Naive thymus-derived CD4-positive, alpha-beta T cell (primary cell): ENCODE measurements around the gene DPH5. TPM values are rescaled to one million over a fixed set of nuclear protein-coding genes. Genes with fewer than 3 reads are reported as not detected.

Source experiments
- ATAC-seq: fragments of 150-1000 bp; cut with Tn5 transposase; 2 replicates; pipeline ENCODE4 v1.10.0; 2021; ENCODE audit warnings: mild to moderate bottlenecking, moderate library complexity
- CTCF ChIA-PET: fragments of 350-600 bp; sonication (Branson Sonifier 250); formaldehyde crosslinking; loops from one replicate; lab custom pipeline; 2021; ENCODE audit warnings: antibody characterized with exemption; lab: Charles Lee
- POLR2A ChIA-PET: fragments of 350-600 bp; sonication (Branson Sonifier 250); formaldehyde crosslinking; loops from one replicate; lab custom pipeline; 2021; ENCODE audit warnings: antibody characterized with exemption, inconsistent platforms; lab: Charles Lee
- DNase-seq, 9 donors: peaks; one replicate each; pipeline versions ENCODE4 v3.0.0 to v3.0.0-alpha.2; 2020 to 2022; ENCODE audit warnings: mixed read lengths in 1 of 9
- H3K27ac ChIP-seq: one replicate; pipeline ENCODE4 v1.7.0; 2013; ENCODE audit warnings: mild to moderate bottlenecking, low read depth, low read length, moderate library complexity
- H3K27me3 ChIP-seq, 2 donors: one replicate each; pipeline ENCODE4 v1.7.0; 2013; ENCODE audit warnings: low read length in 2 of 2, mild to moderate bottlenecking in 2 of 2, moderate library complexity in 2 of 2; ENCODE audit not compliant: control insufficient read depth in 2 of 2, insufficient read depth in 2 of 2
- H3K36me3 ChIP-seq, 3 experiments: 1 replicate in 2 of 3; 2 replicates in 1 of 3; pipeline ENCODE4 v1.7.0; 2013; ENCODE audit warnings: low read length in 3 of 3, mild to moderate bottlenecking in 3 of 3, moderate library complexity in 1 of 3; ENCODE audit not compliant: insufficient read depth in 3 of 3, control insufficient read depth in 2 of 3
- H3K4me1 ChIP-seq, 2 donors: one replicate each; pipeline ENCODE4 v1.7.0; 2013; ENCODE audit warnings: low read length in 2 of 2, mild to moderate bottlenecking in 2 of 2, moderate library complexity in 1 of 2; ENCODE audit not compliant: control insufficient read depth in 2 of 2, insufficient read depth in 2 of 2
- H3K4me3 ChIP-seq: 2 replicates; pipeline ENCODE4 v1.7.0; 2013; ENCODE audit warnings: mild to moderate bottlenecking, low read length
- H3K9me3 ChIP-seq, 3 experiments: 1 replicate in 2 of 3; 2 replicates in 1 of 3; pipeline ENCODE4 v1.7.0; 2013; ENCODE audit warnings: low read length in 3 of 3; ENCODE audit not compliant: control insufficient read depth in 2 of 3
- H3K27ac Mint-ChIP-seq, 9 donors: one replicate each; pipeline ENCODE4 v1.8.0; 2020 to 2022; ENCODE audit warnings: mixed read lengths in 9 of 9, mild to moderate bottlenecking in 8 of 9, moderate library complexity in 5 of 9, inconsistent platforms in 2 of 9
- H3K27me3 Mint-ChIP-seq, 5 donors: one replicate each; pipeline ENCODE4 v1.8.0; 2021 to 2022; ENCODE audit warnings: mixed read lengths in 5 of 5, mild to moderate bottlenecking in 1 of 5
- H3K36me3 Mint-ChIP-seq, 5 donors: one replicate each; pipeline ENCODE4 v1.8.0; 2020 to 2022; ENCODE audit warnings: mixed read lengths in 5 of 5, mild to moderate bottlenecking in 3 of 5, inconsistent platforms in 1 of 5
- H3K4me1 Mint-ChIP-seq, 7 donors: one replicate each; pipeline ENCODE4 v1.8.0; 2020 to 2022; ENCODE audit warnings: mixed read lengths in 7 of 7, mild to moderate bottlenecking in 3 of 7, inconsistent platforms in 1 of 7
- H3K4me3 Mint-ChIP-seq, 10 donors: one replicate each; pipeline ENCODE4 v1.8.0; 2020 to 2022; ENCODE audit warnings: mild to moderate bottlenecking in 10 of 10, mixed read lengths in 10 of 10, moderate library complexity in 6 of 10, inconsistent platforms in 2 of 10
- H3K9me3 Mint-ChIP-seq, 11 donors: one replicate each; pipeline ENCODE4 v1.8.0; 2020 to 2022; ENCODE audit warnings: mixed read lengths in 11 of 11, mild to moderate bottlenecking in 4 of 11, inconsistent platforms in 1 of 11, moderate library complexity in 1 of 11
- intact Hi-C, 2 donors: fragments of 100-400 bp; cut with micrococcal nuclease; formaldehyde crosslinking; loops; one replicate each; pipeline ENCODE4 v1.15.1; 2023
- polyA plus RNA-seq, 2 donors: library from polyadenylated mRNA; unstranded; fragments of 300-500 nt; fragmentation: Illumina TruSeq; gene quantifications; one replicate each; pipeline ENCODE4 v1.2.3, GENCODE V29; 2021
- total RNA-seq, 6 experiments: library from RNA in 5 of 6; stranded (reverse) in 5 of 6; gene quantifications; 1 replicate in 5 of 6; 2 replicates in 1 of 6; pipeline ENCODE4 v1.2.3 and lab custom pipeline; 2021 to 2026

DPH5 gene
- total and polyA plus RNA-seq, 7 experiments from 2014 or later: 26.3 to 72.2 (median 53.7) TPM

GRCh38 chr1:101051688-101052638 lies 26.4 kb upstream of the DPH5 start:
- Mint-ChIP-seq H3K9me3 (peaks cover 0 to 1% (median 0%) of the 10 kb centered on the region in 11 donors), H3K36me3 (peaks cover 4 to 30% (median 9%) of the 10 kb centered on the region in 5 donors), H3K27ac (peak overlapping the region in 7 of 9 donors; percentile 0 to 74 (median 44)), H3K4me1 (peaks cover 6 to 50% (median 32%) of the 10 kb centered on the region in 7 donors), H3K27me3 (no peaks in the 10 kb centered on the region), H3K4me3 (peak overlapping the region in 3 of 10 donors; percentile 1 to 20 (median 12))
- ChIA-PET CTCF (no interaction called here), POLR2A (interaction anchor here (1.2 to 3.0 kb wide), 3 partner anchors 12 to 184 kb away, joined by 3 to 9 read pairs (median 6); no protein-coding TSS in a partner anchor)
- no peak overlapping the region for H3K27ac ChIP-seq
- no peaks in the 10 kb centered on the region for H3K4me1 ChIP-seq
- H3K9me3 ChIP-seq: no peaks in the 10 kb centered on the region
- H3K4me3 ChIP-seq: no peak overlapping the region
- ATAC-seq (peak; percentile 22), DNase-seq (no peak)
- intact Hi-C loops: loop anchor here in 1 of 2 donors (2.0 kb wide), 1 partner anchor 13 kb away; no protein-coding TSS in a partner anchor
- H3K36me3 ChIP-seq: no peaks in the 10 kb centered on the region
- H3K27me3 ChIP-seq: no peaks in the 10 kb centered on the region

- DNase-seq: no peak
- Histone ChIP-seq H3K4me3 (no peak overlapping the region), H3K27ac (no peak overlapping the region), H3K36me3 (no peaks in the 10 kb centered on the region), H3K4me1 (no peaks in the 10 kb centered on the region), H3K27me3 (no peaks in the 10 kb centered on the region), H3K9me3 (no peaks in the 10 kb centered on the region)
- Mint-ChIP-seq H3K36me3 (peaks cover 4 to 33% (median 10%) of the 10 kb centered on the region in 5 donors), H3K4me1 (peaks cover 6 to 48% (median 29%) of the 10 kb centered on the region in 7 donors), H3K9me3 (peaks cover 0 to 1% (median 0%) of the 10 kb centered on the region in 11 donors), H3K27ac (peak overlapping the region in 1 of 9 donors; percentile 63), H3K27me3 (no peaks in the 10 kb centered on the region), H3K4me3 (no peak overlapping the region)
- intact Hi-C loops: loop anchor here in 1 of 2 donors (2.0 kb wide), 1 partner anchor 14 kb away; no protein-coding TSS in a partner anchor
- no peak for ATAC-seq
- CTCF ChIA-PET: no interaction called here
- POLR2A ChIA-PET: interaction anchor here (1.4 to 3.0 kb wide), 2 partner anchors 13 to 30 kb away, joined by 6 to 9 read pairs; no protein-coding TSS in a partner anchor
These were observed 25.3 kb upstream of the DPH5 start for GRCh38 chr1:101050869-101051268.

- Mint-ChIP-seq H3K27ac (peak overlapping the region in 3 of 9 donors; percentile 65 to 75 (median 66)), H3K4me1 (peaks cover 0 to 18% (median 10%) of the 10 kb centered on the region in 7 donors), H3K4me3 (peak overlapping the region in 1 of 10 donors; percentile 34), H3K9me3 (peaks cover 0 to 14% (median 7%) of the 10 kb centered on the region in 11 donors), H3K36me3 (peaks cover 8 to 25% (median 18%) of the 10 kb centered on the region in 5 donors), H3K27me3 (no peaks in the 10 kb centered on the region)
- Histone ChIP-seq H3K36me3 (peaks cover 0 to 15% (median 0%) of the 10 kb centered on the region in 3 experiments), H3K4me3 (no peak overlapping the region), H3K4me1 (no peaks in the 10 kb centered on the region), H3K27me3 (no peaks in the 10 kb centered on the region), H3K27ac (no peak overlapping the region), H3K9me3 (peaks cover 0 to 12% (median 5%) of the 10 kb centered on the region in 3 experiments)
- ATAC-seq (no peak), DNase-seq (no peak)
- CTCF ChIA-PET: interaction anchor here (0.6 to 2.5 kb wide), 3 partner anchors 17 to 243 kb away, joined by 3 to 7 read pairs (median 3); no protein-coding TSS in a partner anchor
- intact Hi-C loops: loop anchor here in 1 of 2 donors (1.0 to 5.0 kb wide), 2 partner anchors 11 to 193 kb away; partner anchors contain the start of gene S1PR1
- POLR2A ChIA-PET: interaction anchor here (0.9 to 2.0 kb wide), 3 partner anchors 12 to 194 kb away, joined by 3 to 7 read pairs (median 4); no protein-coding TSS in a partner anchor
These were observed 19.2 kb upstream of the DPH5 start for GRCh38 chr1:101044749-101045148.

GRCh38 chr1:101044259-101044658 lies 18.7 kb upstream of the DPH5 start:
- Histone ChIP-seq H3K36me3 (peaks cover 0 to 15% (median 0%) of the 10 kb centered on the region in 3 experiments), H3K27me3 (no peaks in the 10 kb centered on the region), H3K9me3 (peaks cover 0 to 12% (median 5%) of the 10 kb centered on the region in 3 experiments), H3K27ac (no peak overlapping the region), H3K4me1 (no peaks in the 10 kb centered on the region), H3K4me3 (no peak overlapping the region)
- no peaks in the 10 kb centered on the region for H3K27me3 Mint-ChIP-seq
- POLR2A ChIA-PET: interaction anchor here (0.9 to 2.0 kb wide), 3 partner anchors 12 to 195 kb away, joined by 3 to 7 read pairs (median 4); no protein-coding TSS in a partner anchor
- no peak for ATAC-seq
- H3K27ac Mint-ChIP-seq: peak overlapping the region in 3 of 9 donors; percentile 15 to 62 (median 46)
- DNase-seq: no peak
- peaks cover 0 to 17% (median 8%) of the 10 kb centered on the region in 11 donors for H3K9me3 Mint-ChIP-seq
- H3K4me1 Mint-ChIP-seq: peaks cover 0 to 15% (median 10%) of the 10 kb centered on the region in 7 donors
- peaks cover 8 to 30% (median 23%) of the 10 kb centered on the region in 5 donors for H3K36me3 Mint-ChIP-seq
- intact Hi-C loops: loop anchor here in 1 of 2 donors (1.0 kb wide), 1 partner anchor 11 kb away; no protein-coding TSS in a partner anchor
- H3K4me3 Mint-ChIP-seq: no peak overlapping the region
- CTCF ChIA-PET: interaction anchor here (0.6 to 2.5 kb wide), 3 partner anchors 16 to 244 kb away, joined by 3 to 7 read pairs (median 3); no protein-coding TSS in a partner anchor

- H3K27ac ChIP-seq: no peak overlapping the region
- H3K9me3 Mint-ChIP-seq: peaks cover 0 to 17% (median 8%) of the 10 kb centered on the region in 11 donors
- H3K4me1 ChIP-seq: no peaks in the 10 kb centered on the region
- H3K4me3 Mint-ChIP-seq: no peak overlapping the region
- POLR2A ChIA-PET: interaction anchor here (0.9 to 2.0 kb wide), 3 partner anchors 12 to 195 kb away, joined by 3 to 7 read pairs (median 4); no protein-coding TSS in a partner anchor
- peaks cover 0 to 12% (median 5%) of the 10 kb centered on the region in 3 experiments for H3K9me3 ChIP-seq
- intact Hi-C loops: loop anchor here in 1 of 2 donors (1.0 to 2.0 kb wide), 3 partner anchors 10 to 245 kb away; no protein-coding TSS in a partner anchor
- H3K4me3 ChIP-seq: no peak overlapping the region
- peaks cover 2 to 15% (median 13%) of the 10 kb centered on the region in 7 donors for H3K4me1 Mint-ChIP-seq
- no peaks in the 10 kb centered on the region for H3K27me3 ChIP-seq
- CTCF ChIA-PET: interaction anchor here (1.3 to 2.5 kb wide), 2 partner anchors 195 to 244 kb away, joined by 3 to 7 read pairs; no protein-coding TSS in a partner anchor
- no peak for DNase-seq
- H3K27ac Mint-ChIP-seq: no peak overlapping the region
- peaks cover 0 to 15% (median 0%) of the 10 kb centered on the region in 3 experiments for H3K36me3 ChIP-seq
- peaks cover 11 to 34% (median 27%) of the 10 kb centered on the region in 5 donors for H3K36me3 Mint-ChIP-seq
- no peaks in the 10 kb centered on the region for H3K27me3 Mint-ChIP-seq
- ATAC-seq: no peak
These were observed 18.2 kb upstream of the DPH5 start for GRCh38 chr1:101043776-101044175.
